Breast epithelium (tissue), 3 donors: ENCODE results near the gene TOPBP1.

Experiments used
- POLR2A ChIP-seq: fragments of 450-650 bp; IDR thresholded peaks from one replicate; pipeline ENCODE4 v1.6.1; 2016; ENCODE audit warnings: antibody characterized with exemption, mild to moderate bottlenecking, moderate library complexity
- TF ChIP-seq, protein P1 (sequence below), 3 donors: fragments of 450-650 bp; IDR thresholded peaks; one replicate each; pipeline ENCODE4 v1.5.1; 2016 to 2017; ENCODE audit warnings: antibody characterized with exemption in 3 of 3, mild to moderate bottlenecking in 3 of 3, moderate library complexity in 3 of 3

DNA sequence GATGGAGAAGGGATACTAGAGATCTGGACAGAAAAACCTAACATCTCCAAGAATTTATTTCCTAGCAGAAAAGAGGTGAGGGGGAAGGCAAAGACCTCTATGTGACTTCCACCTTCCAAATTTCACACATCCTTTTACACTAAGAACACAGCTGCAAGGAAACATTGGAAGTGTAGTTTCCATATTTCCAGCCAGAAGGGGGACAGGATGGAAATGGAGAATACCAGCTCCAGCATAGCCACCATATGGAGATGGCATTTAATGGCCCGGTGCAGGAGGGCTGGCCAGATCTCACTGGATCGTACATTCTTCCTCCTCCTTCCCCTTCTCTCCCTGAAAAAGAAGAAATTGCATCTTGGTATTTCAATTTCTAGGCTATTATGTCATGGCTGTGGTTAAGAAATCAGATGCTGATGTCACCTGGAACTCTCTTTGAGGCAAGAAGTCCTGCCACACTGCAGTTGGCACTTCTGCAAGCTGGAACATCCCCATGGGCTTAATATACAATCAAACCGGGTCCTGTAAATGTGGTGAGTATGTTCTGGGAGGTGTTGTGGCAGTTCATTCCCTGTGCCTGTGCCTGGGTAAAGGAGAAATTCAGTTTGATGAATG lies 47.5 kb upstream of the TOPBP1 start:
- TF ChIP-seq, protein P1, sequence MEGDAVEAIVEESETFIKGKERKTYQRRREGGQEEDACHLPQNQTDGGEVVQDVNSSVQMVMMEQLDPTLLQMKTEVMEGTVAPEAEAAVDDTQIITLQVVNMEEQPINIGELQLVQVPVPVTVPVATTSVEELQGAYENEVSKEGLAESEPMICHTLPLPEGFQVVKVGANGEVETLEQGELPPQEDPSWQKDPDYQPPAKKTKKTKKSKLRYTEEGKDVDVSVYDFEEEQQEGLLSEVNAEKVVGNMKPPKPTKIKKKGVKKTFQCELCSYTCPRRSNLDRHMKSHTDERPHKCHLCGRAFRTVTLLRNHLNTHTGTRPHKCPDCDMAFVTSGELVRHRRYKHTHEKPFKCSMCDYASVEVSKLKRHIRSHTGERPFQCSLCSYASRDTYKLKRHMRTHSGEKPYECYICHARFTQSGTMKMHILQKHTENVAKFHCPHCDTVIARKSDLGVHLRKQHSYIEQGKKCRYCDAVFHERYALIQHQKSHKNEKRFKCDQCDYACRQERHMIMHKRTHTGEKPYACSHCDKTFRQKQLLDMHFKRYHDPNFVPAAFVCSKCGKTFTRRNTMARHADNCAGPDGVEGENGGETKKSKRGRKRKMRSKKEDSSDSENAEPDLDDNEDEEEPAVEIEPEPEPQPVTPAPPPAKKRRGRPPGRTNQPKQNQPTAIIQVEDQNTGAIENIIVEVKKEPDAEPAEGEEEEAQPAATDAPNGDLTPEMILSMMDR (IDR thresholded peaks at IDR 0.05): no peak
- TF ChIP-seq POLR2A: no peak
